Skeletal muscle tissue (tissue), 4 donors: ENCODE results near the gene FXYD6. TPM values are rescaled to one million over a fixed set of nuclear protein-coding genes. Genes with fewer than 3 reads are reported as not detected.
A peak's percentile ranks its signal among the peaks of the same experiment; 100 is the strongest.

Experiments used
- H3K27ac ChIP-seq: one replicate; pipeline ENCODE4 v1.7.0; 2013; ENCODE audit warnings: mild to moderate bottlenecking, low read depth, low read length, inconsistent platforms
- H3K27me3 ChIP-seq, 3 donors: one replicate each; pipeline ENCODE4 v1.7.0; 2013; ENCODE audit warnings: low read length in 3 of 3; ENCODE audit not compliant: control insufficient read depth in 3 of 3, insufficient read depth in 3 of 3
- H3K36me3 ChIP-seq, 3 donors: one replicate each; pipeline ENCODE4 v1.7.0; 2013; ENCODE audit warnings: low read length in 3 of 3; ENCODE audit not compliant: control insufficient read depth in 3 of 3, insufficient read depth in 3 of 3
- H3K4me1 ChIP-seq, 3 donors: one replicate each; pipeline ENCODE4 v1.7.0; 2013; ENCODE audit warnings: low read length in 3 of 3, mild to moderate bottlenecking in 3 of 3; ENCODE audit not compliant: control insufficient read depth in 3 of 3, insufficient read depth in 3 of 3
- H3K4me3 ChIP-seq, 3 donors: one replicate each; pipeline ENCODE4 v1.7.0; 2013; ENCODE audit warnings: low read length in 3 of 3
- H3K9ac ChIP-seq, 3 donors: one replicate each; pipeline ENCODE4 v1.7.0; 2013; ENCODE audit warnings: low read length in 3 of 3, mild to moderate bottlenecking in 3 of 3, moderate library complexity in 2 of 3, low read depth in 1 of 3
- H3K9me3 ChIP-seq, 3 donors: one replicate each; pipeline ENCODE4 v1.7.0; 2013; ENCODE audit warnings: low read length in 3 of 3; ENCODE audit not compliant: control insufficient read depth in 3 of 3
- total RNA-seq: library from RNA; depleted of rRNA; stranded (reverse); fragments of >200 nt; gene quantifications from one replicate; pipeline ENCODE4 v1.2.3, GENCODE V29; 2014
- donor health status: Osteomylitis.

Gene FXYD6
- total RNA-seq, 1 donor from 2014 or later: 23.5 TPM

GRCh38 chr11:117821431-117821830 is 55.0 kb downstream of the FXYD6 start:
- no peak overlapping the region for H3K27ac ChIP-seq
- H3K27me3 ChIP-seq: peaks cover 0 to 4% (median 0%) of the 10 kb centered on the region in 3 donors
- no peak overlapping the region for H3K4me3 ChIP-seq
- no peak overlapping the region for H3K9ac ChIP-seq
- H3K9me3 ChIP-seq: no peaks in the 10 kb centered on the region
- H3K4me1 ChIP-seq: peaks cover 16 to 31% (median 29%) of the 10 kb centered on the region in 3 donors
- H3K36me3 ChIP-seq: no peaks in the 10 kb centered on the region

DNA sequence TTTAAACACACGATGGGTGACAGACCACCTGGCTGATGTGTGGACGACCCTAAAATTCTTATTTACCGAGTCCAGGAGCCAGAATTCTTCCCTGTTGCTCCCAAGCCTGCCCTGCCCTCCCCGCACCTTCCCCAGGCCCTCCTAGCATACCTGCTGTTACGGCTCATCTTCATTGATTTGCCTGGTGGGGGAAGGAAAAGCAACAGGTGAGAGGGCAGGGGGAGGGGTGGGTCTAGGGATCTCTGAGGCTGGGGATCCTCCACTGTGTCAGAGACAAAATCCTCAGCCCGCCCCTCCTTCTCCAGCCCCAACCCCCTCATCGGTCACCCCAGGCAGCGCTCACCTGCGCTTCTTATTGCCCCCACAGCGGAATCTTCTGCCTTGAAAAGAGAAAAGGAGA is 55.9 kb downstream of the FXYD6 start:
- Histone ChIP-seq H3K4me1 (peaks cover 16 to 36% (median 29%) of the 10 kb centered on the region in 3 donors), H3K36me3 (no peaks in the 10 kb centered on the region), H3K9ac (no peak overlapping the region), H3K27ac (no peak overlapping the region), H3K4me3 (no peak overlapping the region), H3K27me3 (peaks cover 0 to 4% (median 0%) of the 10 kb centered on the region in 3 donors), H3K9me3 (no peaks in the 10 kb centered on the region)

DNA sequence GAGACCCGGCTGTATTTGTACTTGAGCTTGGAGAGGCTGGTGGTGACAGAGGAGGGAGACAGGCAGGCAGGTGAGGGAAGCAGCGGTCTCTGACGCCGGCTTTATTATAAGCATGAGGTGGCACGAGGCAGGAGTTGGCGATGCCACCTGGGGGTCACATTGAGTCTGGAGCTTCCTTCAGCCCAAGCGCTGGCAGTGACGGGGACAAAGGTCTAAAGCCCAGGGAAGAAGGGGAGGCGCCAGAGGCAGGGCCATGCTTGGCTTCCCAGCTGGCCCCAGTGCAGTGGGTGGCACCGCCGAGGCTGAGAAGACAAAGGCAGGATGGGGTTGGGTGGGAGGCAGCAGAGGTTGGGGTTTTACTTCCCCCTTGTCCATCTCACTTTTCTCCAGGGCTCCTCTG is 56.4 kb downstream of the FXYD6 start:
- Histone ChIP-seq H3K27me3 (peaks cover 0 to 4% (median 0%) of the 10 kb centered on the region in 3 donors), H3K4me3 (no peak overlapping the region), H3K4me1 (peaks cover 14 to 36% (median 25%) of the 10 kb centered on the region in 3 donors), H3K9ac (no peak overlapping the region), H3K27ac (no peak overlapping the region), H3K9me3 (no peaks in the 10 kb centered on the region), H3K36me3 (no peaks in the 10 kb centered on the region)

DNA sequence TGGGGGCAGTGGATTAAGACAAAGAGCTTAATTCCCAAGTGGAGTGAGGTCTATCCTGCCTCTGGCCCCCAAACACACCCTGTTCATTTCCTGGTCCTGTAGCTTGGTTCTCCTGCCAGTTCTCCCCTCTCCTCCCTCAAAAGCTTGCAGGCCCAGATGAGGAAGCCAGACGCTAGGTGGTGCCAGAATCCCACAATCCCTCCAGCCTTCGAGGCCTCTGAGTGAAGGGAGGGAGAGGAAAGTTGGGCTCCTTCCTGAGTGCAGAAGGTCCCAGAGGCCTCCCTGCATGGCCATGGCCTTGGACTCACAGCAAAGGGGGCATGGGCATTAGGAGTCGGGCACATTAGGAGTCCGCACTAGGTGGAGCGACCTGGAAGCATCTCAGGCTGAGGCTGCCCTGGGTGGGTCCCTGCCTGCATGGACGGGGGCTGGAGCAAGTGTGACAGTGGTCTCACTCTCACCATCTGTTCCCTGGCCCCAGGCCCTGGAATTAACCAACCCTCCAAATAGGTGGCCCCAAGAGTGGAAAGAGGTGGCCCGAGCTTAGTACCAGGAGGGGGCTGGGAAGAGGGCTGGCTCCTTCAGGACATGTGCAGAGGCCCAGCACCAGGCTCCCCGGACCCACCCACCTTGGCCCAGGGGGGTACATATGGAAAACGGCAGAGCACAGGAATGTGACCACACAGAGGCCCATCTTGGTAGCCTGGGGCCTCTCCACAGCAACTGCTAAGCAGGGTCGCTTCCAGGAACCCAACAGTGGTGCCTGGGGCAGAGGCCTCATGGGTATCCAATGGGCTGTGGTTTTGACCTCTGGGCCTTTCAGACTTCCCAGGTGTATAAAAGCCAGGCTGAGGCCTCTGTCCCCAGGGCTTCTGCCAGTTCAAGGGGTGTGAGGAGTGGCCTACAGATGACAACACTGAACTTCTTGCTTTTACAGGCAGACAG is 57.1 kb downstream of the FXYD6 start:
- H3K4me3 ChIP-seq: no peak overlapping the region
- no peaks in the 10 kb centered on the region for H3K9me3 ChIP-seq
- H3K36me3 ChIP-seq: no peaks in the 10 kb centered on the region
- peaks cover 0 to 4% (median 0%) of the 10 kb centered on the region in 3 donors for H3K27me3 ChIP-seq
- H3K4me1 ChIP-seq: peaks cover 12 to 29% (median 19%) of the 10 kb centered on the region in 3 donors
- H3K9ac ChIP-seq: no peak overlapping the region
- no peak overlapping the region for H3K27ac ChIP-seq

DNA sequence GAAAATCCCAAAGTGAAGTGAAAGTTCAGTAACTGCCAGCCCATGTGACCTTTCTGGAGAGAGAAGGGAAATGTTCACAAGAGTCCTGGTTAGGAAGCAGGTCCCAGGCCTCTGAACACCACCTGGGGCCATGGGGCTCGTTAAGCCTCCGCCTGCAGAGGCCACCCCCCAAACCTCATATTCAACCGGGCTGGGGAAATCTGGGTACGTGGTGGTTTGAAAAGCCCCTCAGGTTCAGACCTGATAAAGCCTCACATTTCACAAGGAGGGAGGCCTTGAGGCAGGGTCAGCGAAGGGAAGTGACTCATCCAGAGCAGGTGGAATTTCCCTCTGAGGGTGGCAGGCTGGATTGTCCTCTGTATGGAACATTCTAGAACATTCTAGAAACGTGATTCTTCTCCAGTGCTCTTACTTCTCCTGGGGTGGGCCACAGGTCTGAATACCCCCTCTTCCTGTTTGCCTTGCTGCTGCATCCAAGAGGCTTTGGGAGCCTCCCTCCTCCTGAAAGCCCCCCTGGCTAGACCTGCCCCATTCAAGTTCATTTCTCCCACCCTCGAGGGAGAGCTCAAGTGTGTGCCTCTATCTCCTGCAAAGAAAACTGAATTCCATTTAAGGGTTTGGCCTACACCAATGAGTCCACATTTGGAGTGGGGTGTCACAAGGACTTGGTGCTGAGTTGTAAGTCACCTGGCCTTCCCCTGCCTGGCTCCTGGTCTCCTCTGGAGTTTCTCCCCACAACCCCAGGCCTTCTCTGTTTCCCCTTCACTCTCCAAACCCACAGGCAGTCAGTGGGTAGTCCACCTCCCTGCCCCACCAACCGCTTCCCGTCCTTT is 58.2 kb downstream of the FXYD6 start:
- Histone ChIP-seq H3K9ac (no peak overlapping the region), H3K4me3 (no peak overlapping the region), H3K4me1 (peaks cover 6 to 19% (median 8%) of the 10 kb centered on the region in 3 donors), H3K9me3 (no peaks in the 10 kb centered on the region), H3K27me3 (peaks cover 0 to 4% (median 0%) of the 10 kb centered on the region in 3 donors), H3K27ac (no peak overlapping the region), H3K36me3 (no peaks in the 10 kb centered on the region)

DNA sequence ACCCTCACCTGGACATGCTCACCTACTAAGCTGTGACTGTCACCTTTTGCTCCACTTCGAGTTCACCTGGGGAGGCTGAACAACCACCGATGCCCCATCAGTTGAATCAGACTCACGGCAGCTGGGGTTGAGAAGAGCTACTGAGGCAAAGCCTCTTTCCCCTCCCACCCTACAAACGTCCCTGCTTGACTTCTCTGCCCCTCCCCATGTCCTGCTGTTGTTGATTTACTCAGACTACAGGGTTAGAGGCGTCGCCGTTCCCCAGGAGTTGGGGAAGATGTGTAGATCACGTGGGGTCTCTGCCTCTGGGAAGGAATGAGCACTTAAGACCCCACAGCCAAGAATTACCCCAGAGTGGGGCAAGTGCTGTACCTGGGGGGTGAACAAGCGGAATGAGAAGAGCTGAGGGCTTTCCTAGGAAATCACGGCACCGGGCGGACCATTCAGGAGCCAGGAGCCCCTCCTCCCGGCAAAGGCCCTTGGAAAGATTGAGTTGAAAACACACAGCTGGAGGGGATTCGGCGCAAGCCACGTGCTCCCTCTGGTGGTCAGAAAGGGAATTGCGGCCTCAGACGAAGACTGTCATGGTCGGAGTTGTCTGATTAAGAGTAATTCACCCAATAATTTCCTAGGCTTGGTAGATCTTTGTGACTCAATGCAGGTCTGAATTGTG is 59.0 kb downstream of the FXYD6 start:
- Histone ChIP-seq H3K36me3 (no peaks in the 10 kb centered on the region), H3K27ac (no peak overlapping the region), H3K4me1 (peaks cover 4 to 18% (median 6%) of the 10 kb centered on the region in 3 donors), H3K9me3 (no peaks in the 10 kb centered on the region), H3K9ac (peak overlapping the region in 1 of 3 donors; percentile 33), H3K27me3 (peaks cover 0 to 4% (median 0%) of the 10 kb centered on the region in 3 donors), H3K4me3 (peak overlapping the region in 1 of 3 donors; percentile 13)

- H3K36me3 ChIP-seq: no peaks in the 10 kb centered on the region
- no peak overlapping the region for H3K27ac ChIP-seq
- peaks cover 0 to 4% (median 0%) of the 10 kb centered on the region in 3 donors for H3K27me3 ChIP-seq
Observed at GRCh38 chr11:117816846-117817367, 59.6 kb downstream of the FXYD6 start.

GRCh38 chr11:117816151-117816741 is 60.2 kb downstream of the FXYD6 start:
- Histone ChIP-seq H3K36me3 (no peaks in the 10 kb centered on the region), H3K4me1 (peaks cover 4 to 18% (median 6%) of the 10 kb centered on the region in 3 donors), H3K27ac (no peak overlapping the region), H3K9me3 (no peaks in the 10 kb centered on the region), H3K4me3 (no peak overlapping the region), H3K9ac (no peak overlapping the region), H3K27me3 (peaks cover 0 to 4% (median 0%) of the 10 kb centered on the region in 3 donors)

More at GRCh38 chr11:117816846-117817367, 59.6 kb downstream of the FXYD6 start:
- H3K9ac ChIP-seq: no peak overlapping the region
- H3K4me1 ChIP-seq: peaks cover 4 to 18% (median 6%) of the 10 kb centered on the region in 3 donors
- no peak overlapping the region for H3K4me3 ChIP-seq
- no peaks in the 10 kb centered on the region for H3K9me3 ChIP-seq

- Histone ChIP-seq H3K4me1 (peaks cover 4 to 18% (median 6%) of the 10 kb centered on the region in 3 donors), H3K9me3 (no peaks in the 10 kb centered on the region), H3K27ac (peak overlapping the region; percentile 19), H3K36me3 (no peaks in the 10 kb centered on the region), H3K4me3 (no peak overlapping the region), H3K9ac (no peak overlapping the region), H3K27me3 (peaks cover 0 to 4% (median 0%) of the 10 kb centered on the region in 3 donors)
Observed at GRCh38 chr11:117815262-117815803, 61.1 kb downstream of the FXYD6 start.
